UCSD-AML1 (cell line): Measurements from ENCODE around the gene NHSL1.
"Not testable (repeated sequence)": the region's sequence is repeated elsewhere in the genome, so short reads cannot be mapped to it uniquely, and the experiment has no call there.

Source experiments
- DNase-seq: peaks from one replicate; lab custom pipeline; 2025; ENCODE audit not compliant: unreplicated experiment; lab: John Stamatoyannopoulos, UW

Gene NHSL1

DNA sequence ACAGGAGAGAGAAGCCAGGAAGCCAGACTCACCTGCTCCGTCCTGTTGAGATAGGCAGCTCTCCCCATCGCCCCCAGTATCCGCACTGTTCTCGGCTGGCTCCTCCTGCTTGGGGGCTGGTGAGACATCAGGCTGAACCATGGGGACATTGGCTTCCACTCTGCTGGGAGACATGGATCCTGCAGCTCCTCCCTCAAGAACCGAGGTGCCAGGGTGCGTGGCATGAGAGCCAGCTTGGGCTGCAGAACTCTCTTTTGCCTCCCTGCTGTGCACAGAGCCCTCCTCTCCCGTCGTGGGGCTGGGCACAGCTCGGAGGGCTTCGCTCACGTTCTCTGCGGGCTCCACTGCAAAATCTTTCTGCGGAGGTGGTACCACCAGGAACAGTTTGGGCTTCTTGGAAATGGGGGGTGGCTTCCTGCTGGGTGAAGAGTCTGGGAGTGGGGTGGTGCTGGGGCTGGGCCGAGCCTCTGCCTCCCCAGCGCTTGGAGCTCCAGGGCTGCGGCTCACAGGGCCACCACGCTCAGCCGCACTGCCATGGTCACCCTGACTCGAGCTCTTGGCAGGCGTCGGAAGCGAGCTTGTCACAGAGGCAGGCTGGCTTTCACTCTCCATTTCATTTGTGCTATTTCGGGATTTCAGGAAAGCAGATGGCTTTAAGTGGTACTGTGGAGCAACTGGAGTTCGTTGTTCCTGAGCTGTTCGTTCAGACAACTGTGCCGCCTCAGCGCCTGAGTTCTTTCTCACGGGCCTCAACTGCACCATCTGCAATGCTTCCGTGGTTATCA lies 68.7 kb downstream of the NHSL1 start:
- DNase-seq, result no peak

DNA sequence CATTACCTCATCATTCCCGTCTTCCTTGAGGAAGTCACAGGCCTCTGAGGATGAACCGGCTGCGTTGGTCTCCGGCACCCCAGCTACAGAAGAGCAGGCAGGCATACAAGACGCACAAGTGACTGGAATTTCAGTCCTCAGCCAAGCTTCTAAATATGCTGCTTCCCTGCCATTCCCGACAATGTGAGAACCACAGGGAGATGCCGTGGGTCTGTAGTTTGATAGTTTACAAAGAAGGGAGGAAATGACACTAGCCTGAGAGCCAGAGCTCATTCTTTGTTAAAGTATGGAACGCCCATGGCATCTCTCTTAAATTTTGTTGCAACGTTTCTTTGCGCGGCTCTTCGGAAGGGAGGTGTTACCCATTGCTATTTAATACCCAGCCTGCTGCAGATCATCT lies 69.5 kb downstream of the NHSL1 start:
- DNase-seq, result no peak

DNA sequence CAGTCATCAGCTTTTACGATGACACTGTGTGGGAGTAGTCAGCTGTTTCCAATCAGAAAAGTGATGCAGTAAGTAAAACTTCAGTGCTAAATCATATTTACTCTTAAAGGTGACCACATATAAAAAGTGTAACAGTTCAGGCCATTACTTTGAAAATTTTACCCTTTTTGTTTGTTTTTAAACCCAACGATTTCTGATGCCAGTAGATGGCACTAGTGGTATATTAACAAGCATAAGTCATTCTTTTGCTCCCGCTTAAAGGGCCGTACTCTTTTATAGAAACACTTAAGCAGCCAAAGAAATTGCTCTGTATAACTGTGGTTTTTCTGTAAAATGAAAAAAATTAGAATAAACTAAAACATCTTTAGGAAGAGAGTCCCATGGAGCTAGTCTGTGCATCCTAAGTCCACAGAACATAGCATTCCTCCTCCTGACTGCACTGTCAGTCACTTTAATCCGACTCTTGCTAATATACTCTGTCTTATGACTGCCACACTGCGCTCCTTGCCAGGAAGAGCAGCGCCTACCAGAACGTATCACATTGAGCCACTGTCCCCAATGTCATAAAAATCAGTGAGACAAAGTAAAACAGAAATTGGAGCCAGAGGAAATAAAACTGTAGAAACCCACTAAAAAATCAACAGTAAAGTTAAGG lies 70.2 kb downstream of the NHSL1 start:
- DNase-seq, result no peak

DNA sequence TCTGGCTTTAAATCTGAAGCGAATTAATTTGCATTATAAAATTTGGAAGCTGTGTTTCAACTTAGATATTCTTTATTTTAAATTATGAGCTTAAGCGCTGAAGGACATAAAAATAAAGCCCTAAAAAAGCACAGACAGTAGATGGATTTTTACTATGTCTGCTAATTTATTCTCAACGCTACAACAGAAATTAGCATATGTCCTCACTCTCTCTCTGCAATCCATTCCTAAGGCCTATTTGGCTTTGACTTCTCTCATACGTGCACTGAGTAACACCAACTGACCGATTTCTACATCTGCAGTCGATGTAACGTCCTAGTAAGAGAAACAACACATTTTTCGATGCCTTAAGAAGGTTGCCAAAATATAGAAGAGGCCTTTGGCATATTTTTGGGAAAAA lies 71.6 kb downstream of the NHSL1 start:
- DNase-seq, result no peak

DNA sequence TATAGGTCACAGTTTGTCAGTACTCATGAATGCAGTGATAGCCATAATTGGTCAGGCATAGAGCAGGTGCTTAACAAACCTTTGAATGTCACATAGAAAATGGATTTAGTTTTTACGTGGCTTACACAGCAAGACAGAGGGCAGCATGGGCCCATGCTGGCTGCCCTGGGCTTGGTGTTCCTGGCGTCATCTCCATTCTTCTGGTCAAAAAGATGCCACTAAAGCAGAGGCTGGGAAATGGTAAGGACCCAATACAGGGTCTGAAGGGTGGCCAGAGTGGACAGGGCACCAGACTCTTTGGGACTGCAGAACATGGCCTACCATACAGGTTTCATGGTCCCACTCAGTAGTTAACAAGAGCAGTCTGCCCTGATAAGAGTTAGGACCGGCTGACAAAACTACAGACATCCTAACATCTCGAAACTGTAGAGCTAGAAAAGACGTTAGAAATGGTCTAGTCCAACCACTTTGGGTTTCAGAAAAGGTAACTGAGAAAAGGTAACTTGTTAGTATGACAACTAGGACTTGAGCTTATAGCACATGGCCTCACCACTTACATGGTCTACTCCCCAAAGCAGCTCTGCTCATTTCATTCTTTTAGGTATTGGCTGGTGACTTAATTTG lies 72.7 kb downstream of the NHSL1 start:
- no peak for DNase-seq

DNA sequence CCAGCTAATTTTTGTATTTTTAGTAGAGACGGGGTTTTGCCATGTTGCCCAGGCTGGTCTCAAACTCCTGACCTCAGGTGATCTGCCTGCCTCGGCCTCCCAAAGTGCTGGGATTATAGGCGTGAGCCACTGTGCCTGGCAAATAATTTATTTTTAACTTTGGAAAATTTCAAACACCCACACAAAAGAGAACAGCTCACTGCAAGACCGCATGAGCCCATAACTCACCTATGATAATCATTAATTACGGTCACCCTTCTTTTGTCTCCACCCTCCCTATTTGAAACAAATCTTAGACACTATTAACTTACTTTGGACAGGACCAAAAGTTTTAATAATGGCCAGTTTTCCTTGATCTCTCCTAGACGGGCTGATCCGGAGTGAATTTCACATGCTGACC lies 74.0 kb downstream of the NHSL1 start:
- not testable (repeated sequence) for DNase-seq

DNA sequence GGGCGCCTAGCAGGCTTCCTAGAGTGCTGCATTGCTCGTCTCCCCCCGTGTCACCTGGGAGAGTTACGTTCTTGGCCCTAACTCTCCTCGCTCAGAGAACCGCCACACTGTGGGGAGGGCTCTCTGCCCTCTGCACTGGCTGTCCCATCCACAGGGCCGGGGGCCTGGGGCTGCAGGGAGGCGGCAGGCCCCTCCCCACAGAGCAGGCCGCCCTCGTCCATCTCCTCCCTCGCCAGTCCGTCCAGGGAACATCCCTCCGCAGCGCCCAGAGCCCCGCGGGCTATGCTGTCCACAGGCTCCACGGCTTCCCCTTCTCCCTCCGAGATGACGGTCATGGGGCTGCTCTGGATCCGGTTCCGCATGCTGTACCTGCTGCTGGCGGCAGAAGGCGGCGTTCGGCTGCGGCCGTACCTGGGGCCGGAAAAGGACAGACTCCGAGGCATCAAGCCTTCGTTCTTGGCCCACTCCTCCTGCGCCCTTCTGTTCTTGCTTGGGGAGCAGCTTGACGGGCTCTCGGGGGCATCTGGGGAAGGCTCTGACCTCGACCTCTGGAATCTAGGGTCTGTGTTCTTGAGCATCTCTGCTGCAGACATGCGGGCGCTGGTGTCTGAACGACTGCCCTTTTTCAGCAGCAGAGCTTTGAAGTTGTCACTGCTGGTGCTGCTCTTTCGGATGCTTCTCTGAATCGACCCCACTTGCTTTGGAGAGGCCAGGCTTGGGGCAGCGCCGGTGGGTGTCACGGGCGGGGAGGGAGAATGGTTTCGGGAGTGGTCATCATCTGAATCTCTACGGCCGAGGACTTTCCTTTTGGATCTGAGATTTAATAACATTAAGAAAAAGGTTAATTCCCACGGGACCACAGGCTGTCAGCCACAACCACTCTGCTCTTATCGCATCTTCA lies 75.0 kb downstream of the NHSL1 start:
- DNase-seq, result no peak

DNA sequence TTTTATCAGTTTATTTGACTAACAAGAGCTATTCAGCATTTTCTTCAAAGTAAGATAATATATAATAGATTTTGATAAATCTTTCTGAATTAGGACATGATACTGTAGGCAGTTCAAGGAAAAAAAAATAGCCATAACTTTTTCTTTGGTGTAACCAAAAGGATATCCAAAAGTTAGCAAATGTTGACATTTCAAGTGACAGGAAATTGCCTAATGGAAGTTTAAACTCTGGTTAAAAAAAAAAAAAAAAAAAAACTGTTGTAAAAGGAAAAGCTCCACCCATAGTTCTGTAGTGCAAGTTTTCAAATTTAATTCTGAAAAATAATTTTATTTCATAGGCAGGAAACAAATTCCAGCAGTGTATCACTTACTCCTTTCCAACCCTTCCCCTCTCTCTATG lies 76.4 kb downstream of the NHSL1 start:
- no peak for DNase-seq

DNA sequence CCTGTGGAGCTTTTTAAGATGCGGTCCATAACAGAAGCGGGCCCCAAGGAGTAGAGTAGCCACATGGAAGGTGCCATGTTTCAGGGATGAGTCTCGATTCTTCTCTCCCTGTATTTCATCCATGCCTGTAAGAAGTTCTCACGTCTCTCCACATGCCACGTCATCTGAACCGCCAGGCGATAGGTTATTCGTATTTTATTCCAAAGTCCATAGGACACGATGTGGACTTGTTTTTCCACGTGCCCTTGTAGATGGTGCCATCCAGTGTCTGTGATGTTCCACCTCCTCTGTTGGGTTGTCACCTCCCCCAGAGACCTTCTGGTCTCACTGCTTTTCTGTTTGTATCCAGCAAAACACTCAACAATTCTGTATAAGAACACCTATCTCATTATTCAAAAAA lies 77.7 kb downstream of the NHSL1 start:
- no peak for DNase-seq

DNA sequence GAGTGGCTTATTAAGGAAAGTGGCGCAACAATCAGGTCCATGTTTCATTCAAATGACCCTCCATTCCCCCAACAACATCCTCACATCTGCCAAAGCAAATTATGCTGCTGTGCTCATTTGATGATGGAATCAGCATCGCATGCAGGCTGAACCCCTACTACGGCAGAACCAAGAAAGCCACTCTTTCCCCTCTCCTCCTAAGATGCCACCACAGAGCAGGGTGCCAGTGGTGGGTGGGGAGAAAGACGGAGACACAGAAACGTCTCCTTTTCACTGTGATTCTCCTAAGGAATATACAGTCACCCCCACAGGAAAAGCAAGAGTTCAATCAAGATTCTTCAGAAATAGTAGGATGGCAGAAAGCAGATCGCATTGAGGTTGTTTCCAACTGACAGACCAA lies 78.2 kb downstream of the NHSL1 start:
- no peak for DNase-seq

DNA sequence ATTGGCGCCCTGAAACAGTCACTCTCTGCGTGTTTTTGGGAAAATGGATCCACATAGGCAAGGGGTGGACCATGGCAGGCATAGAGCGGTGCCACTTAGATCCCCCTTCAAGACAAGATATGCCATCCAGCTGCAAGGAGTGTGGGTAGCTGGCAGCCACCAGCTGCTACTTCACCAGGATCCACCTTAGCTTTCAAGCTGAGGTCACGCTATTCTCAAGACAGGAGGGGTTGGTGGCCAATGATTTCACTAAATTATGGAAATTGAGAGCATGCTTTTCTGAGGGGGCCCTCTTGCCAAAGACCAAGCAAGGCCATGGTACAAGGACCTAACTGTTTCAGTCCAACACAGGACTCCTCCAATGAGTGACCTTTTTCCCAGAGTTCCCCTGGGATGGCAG lies 78.9 kb downstream of the NHSL1 start:
- DNase-seq, result no peak

DNA sequence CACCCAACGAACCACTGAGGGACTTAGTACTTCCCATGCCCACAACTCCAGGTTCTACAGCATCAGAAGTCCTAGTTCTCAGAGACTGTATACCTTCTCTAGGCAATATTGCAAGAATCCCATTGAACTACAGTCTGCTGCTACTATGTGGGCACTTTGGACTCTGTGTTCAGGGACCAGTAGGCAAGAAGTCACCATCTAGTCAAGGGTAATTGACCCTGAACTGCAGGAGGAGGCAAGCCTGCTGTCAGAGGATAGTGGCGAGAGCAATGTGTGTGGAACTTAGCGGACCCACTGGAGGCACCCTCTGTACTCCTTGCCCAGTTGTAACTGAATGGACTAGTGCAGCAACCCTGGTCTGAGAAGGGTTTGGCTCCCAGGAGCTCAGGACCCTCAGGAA lies 79.5 kb downstream of the NHSL1 start:
- DNase-seq, result no peak

DNA sequence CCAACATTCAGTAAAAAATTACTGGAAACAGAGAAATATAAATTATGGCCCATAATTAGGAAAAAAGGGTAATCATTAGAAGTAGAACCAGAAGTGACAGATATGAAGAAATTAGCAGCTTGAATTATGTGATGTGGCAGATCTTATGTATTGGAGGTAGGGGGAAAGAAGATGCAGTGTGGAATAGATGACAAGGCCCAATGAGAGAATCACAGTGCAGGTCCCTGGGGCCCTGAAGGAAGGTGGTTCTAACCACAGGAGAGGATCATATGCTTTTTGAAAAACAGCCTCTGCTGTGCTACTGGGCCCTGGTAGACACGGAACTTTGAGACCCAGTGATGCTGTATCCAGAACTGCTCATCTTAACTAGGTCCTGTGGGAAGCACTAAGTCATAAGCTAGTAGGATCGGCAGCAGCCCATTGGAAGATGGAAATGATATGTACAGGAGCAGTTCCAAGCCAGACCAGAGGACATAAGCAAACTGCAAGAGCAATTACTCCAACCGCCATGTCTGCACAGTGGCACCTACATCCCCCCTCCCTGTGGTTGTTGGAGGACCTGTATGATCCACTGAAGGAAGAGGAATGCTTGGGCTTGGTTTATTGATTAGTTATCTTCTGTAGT lies 81.1 kb downstream of the NHSL1 start:
- no peak for DNase-seq

DNA sequence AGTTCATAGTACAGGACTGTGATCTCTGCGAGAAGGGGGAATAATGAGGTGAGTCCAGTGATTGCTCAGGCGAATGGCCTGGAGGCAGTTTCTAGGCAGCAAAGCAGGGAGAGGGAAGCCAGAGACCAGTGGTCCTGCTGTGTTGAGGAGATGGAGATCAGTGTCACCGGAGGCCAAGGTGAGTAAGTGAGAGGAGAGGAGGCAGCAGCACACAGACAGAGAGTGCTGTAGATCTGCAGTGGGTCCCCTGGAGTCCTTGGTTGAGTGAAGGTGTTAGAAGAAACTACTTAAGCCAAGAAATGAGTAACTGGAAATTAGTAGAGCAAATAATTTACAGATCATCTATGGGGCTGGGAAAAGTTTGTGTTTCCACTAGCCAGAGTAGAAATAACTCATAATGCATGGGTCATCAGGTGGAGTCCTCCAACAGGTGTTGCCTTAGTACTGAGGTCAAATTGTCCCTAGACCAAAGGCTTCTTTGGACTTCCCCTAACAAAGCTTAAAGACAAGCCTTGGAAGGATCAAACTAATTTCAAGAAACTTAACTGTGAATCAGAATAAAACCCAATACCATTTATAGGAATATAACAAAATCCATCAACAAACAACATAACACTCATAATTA lies 81.7 kb downstream of the NHSL1 start:
- no peak for DNase-seq

DNA sequence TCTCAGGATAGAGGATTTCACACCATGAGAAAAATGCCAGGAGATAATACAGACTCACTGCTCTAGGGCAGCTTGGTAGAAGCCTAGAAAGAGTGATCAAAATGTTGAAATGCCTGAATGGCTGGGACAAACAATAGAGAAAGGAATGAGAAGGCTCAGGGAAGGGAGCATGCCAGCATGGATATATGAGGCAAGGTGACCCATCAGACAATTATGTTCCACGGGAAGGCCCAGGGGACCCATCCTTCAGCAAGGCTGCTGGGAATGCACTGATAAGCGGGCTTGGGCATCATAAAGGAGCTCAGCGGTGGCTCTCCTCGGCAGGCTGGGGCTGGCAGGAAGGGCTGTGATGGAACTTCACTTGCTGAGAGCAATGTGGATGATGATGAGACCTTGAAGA lies 83.1 kb downstream of the NHSL1 start:
- DNase-seq, result no peak

DNA sequence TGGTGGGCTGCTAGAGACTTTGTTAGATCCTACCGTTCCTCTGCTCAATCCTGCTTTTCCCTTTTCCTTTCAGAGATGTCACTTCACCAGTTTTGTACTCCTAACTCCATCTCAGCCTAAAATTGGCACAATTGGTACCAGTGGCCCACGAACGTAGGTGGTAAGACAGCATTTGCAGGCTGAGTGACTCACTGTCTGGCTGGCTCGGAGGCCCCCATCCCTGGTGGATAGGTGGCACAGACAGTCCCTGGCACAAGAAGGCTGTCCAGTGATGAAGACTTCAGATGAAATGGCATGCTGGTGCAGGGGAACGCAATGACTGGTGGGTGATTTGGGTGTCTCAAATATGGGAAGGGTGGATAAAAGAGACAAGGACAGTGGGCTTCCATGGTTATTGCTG lies 84.2 kb downstream of the NHSL1 start:
- no peak for DNase-seq

DNA sequence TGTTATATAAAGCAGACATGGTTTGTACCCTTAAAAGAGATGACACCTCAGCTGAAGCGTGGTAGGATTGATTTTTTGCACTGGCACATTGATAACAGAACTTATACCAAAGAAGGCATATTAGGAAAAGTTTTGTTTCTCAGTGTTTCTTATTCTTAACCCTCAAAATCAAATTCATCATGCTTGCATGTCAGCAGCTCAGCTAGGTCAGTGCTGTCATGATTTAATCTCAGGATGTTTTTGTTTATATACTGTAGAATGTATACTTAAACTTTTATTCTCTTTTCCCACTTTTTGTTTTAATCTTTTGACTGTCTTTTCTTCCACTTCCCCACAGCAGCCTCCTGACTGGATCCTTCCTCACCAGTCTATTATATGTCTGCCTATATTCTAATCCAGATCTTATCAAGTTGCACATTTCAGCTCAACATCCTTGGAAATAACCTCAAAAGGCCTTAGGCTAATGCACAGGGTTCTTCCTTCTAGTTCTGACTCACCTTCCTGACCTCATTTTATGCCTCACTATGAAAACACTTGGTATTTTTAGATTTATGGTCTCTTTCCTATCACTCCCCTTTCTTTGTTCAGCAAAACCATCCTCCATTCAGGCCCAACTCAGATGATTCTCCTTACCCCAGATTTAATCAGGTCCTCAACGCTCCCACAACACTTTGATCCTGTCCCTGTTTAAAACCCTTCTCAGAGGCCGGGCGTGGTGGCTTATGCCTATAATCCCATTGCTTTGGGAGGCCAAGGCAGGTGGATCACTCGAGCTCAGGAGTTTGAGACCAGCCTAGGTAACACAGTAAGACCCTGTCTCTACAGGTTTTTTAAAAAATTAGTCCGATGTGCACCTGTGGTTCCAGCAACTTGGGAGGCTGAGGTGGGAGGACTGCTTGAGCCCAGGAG lies 88.1 kb downstream of the NHSL1 start:
- no peak for DNase-seq

DNA sequence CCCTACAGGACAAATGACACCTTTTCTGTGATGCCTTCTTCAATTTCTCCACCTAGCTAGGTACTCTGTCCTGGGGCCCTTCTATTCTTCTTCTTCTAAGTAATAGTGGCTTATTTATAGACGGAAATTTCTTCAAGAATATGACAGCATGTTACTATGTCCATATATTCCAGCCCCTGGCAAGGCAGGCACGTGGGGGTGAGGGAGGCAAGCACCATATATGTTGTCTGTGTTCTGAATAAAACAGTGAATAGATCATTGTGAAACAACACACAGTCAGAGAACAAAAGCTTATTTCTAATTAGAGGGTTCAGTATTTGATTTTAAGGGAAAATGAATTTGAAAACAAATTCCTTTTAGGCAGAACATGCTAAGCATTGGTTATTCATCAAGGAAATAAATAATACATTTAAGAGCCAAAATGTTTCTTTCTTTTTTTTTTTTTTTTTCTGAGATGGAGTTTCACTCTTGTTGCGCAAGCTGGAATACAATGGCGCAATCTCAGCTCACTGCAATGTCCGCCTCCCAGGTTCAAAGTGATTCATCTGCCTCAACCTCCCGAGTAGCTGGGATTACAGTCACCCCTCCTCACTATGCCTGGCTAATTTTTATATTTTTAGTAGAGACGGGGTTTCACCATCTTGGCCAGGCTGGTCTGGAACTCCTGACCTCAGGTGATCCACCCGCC lies 89.1 kb downstream of the NHSL1 start:
- no peak for DNase-seq

DNA sequence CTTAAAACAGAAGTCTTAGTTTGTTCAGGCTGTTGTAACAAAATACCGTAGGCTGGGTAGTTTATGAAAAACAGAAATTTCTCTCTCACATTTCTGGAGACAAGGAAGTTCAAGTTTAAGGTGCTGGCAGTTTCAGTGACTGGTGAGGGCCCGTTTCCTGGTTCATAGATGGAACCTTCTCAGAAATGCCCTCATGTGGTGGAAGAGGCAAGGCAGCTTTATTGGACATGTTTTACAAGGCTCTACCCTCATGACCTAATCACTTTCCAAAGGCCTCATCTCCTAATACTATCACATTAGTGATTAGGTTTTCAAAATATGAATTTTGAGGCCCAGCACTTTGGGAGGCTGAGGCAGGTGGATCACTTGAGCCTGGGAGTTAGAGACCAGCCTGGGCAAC lies 92.9 kb downstream of the NHSL1 start:
- DNase-seq, result no peak
